Tibial nerve (tissue), 4 donors: Measurements from ENCODE around the gene TFF3. TPM values are rescaled to one million over a fixed set of nuclear protein-coding genes. Genes with fewer than 3 reads are reported as not detected.

Experiments
- DNase-seq, 2 donors: peaks; one replicate each; pipeline ENCODE4 v3.0.0-alpha.2; 2019; ENCODE audit warnings: low spot score in 2 of 2
- H3K27ac ChIP-seq, 4 donors: fragments of 200-600 bp; sonication (generic) in 3 of 4; one replicate each; pipeline ENCODE4 v1.5.1; 2017 to 2019; ENCODE audit warnings: mild to moderate bottlenecking in 1 of 4
- H3K27me3 ChIP-seq, 2 donors: fragments of 200-600 bp; sonication (generic) in 1 of 2; one replicate each; pipeline versions ENCODE4 v1.5.1 to v1.6.0; 2017 to 2019
- H3K36me3 ChIP-seq, 3 donors: fragments of 200-600 bp; sonication (generic); one replicate each; pipeline ENCODE4 v1.5.1; 2018 to 2019
- H3K4me1 ChIP-seq, 4 donors: fragments of 200-600 bp; sonication (generic) in 3 of 4; one replicate each; pipeline ENCODE4 v1.5.1; 2017 to 2019
- H3K4me3 ChIP-seq, 4 donors: fragments of 200-600 bp; sonication (generic) in 3 of 4; one replicate each; pipeline ENCODE4 v1.5.1; 2017 to 2019; ENCODE audit warnings: mild to moderate bottlenecking in 1 of 4, moderate library complexity in 1 of 4
- H3K9me3 ChIP-seq, 4 donors: fragments of 200-600 bp; sonication (generic) in 3 of 4; one replicate each; pipeline ENCODE4 v1.5.1; 2017 to 2019
- EP300 ChIP-seq, 2 donors: sonication (generic); formaldehyde crosslinking; IDR thresholded peaks; one replicate each; pipeline ENCODE4 v1.6.1; 2017; ENCODE audit warnings: antibody characterized with exemption in 2 of 2, mild to moderate bottlenecking in 1 of 2
- POLR2A ChIP-seq, 2 donors: fragments of 450-650 bp; IDR thresholded peaks; one replicate each; pipeline ENCODE4 v1.6.1; 2017; ENCODE audit warnings: antibody characterized with exemption in 2 of 2, mild to moderate bottlenecking in 2 of 2, moderate library complexity in 2 of 2
- WGBS, 2 donors: methylation state at CpG; one replicate each; pipeline ENCODE4 v1.1.5; 2018; 5-methylcytosine and 5-hydroxymethylcytosine counted together
- total RNA-seq, 4 donors: library from RNA; depleted of rRNA; stranded (reverse); fragments of >200 nt; gene quantifications; one replicate each; pipeline ENCODE4 v1.1.0, GENCODE V29; 2016
- TF ChIP-seq, protein P1 (sequence below), 5 experiments: fragments of 200-600 bp in 3 of 5; fragments of 450-650 bp in 2 of 5; sonication (generic) in 3 of 5; IDR thresholded peaks; one replicate each; pipeline ENCODE4 v1.5.1; 2016 to 2019; ENCODE audit warnings: antibody characterized with exemption in 5 of 5, mild to moderate bottlenecking in 3 of 5, moderate library complexity in 2 of 5

TFF3 gene
- total RNA-seq, 4 donors from 2014 or later: 4.2 to 21.1 (median 13.4) TPM

DNA sequence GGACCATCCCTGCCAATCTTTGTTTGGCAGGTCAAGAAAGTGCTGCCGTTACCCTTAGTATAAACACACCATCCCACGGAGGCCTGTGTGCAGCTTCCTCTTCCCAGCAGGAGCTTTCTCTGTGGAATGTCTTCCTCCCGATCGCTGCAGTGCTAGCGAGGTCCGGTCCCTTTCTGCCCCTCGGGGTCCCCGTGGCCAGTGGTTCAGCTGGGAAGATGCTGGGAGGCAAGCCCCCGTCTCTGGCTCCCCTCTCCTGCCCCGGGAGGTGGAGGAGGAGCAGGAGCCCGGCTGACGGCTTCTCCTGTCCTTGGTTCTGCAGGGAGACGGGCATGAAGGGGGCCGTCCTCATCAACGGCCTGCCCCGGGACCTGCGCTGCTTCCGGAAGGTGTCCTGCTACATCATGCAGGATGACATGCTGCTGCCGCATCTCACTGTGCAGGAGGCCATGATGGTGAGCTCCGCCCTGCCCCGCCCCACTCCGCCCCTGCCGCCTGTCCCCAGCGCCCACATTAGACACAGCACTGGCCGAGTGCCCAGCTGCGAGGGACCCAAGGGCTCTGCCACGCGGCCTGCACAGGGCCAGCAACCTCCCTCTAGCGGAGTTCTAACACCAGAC, 42.1 kb downstream of the TFF3 start:
- H3K4me1 ChIP-seq: no peaks in the 10 kb centered on the region
- H3K4me3 ChIP-seq: no peak overlapping the region
- no peaks in the 10 kb centered on the region for H3K27me3 ChIP-seq
- peak overlapping the region in 1 of 4 donors; percentile 73 for H3K27ac ChIP-seq
- TF ChIP-seq EP300 (IDR thresholded peaks at IDR 0.05) (no peak), POLR2A (IDR thresholded peaks at IDR 0.05) (no peak)
- TF ChIP-seq, protein P1, sequence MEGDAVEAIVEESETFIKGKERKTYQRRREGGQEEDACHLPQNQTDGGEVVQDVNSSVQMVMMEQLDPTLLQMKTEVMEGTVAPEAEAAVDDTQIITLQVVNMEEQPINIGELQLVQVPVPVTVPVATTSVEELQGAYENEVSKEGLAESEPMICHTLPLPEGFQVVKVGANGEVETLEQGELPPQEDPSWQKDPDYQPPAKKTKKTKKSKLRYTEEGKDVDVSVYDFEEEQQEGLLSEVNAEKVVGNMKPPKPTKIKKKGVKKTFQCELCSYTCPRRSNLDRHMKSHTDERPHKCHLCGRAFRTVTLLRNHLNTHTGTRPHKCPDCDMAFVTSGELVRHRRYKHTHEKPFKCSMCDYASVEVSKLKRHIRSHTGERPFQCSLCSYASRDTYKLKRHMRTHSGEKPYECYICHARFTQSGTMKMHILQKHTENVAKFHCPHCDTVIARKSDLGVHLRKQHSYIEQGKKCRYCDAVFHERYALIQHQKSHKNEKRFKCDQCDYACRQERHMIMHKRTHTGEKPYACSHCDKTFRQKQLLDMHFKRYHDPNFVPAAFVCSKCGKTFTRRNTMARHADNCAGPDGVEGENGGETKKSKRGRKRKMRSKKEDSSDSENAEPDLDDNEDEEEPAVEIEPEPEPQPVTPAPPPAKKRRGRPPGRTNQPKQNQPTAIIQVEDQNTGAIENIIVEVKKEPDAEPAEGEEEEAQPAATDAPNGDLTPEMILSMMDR (IDR thresholded peaks at IDR 0.05): no peak
- H3K36me3 ChIP-seq: peaks cover 0 to 17% (median 0%) of the 10 kb centered on the region in 3 donors
- WGBS, 2 donors: 63 to 70% methylated on average over 14 to 29 of the region's 29 CpGs
- DNase-seq: no peak
- no peaks in the 10 kb centered on the region for H3K9me3 ChIP-seq

DNA sequence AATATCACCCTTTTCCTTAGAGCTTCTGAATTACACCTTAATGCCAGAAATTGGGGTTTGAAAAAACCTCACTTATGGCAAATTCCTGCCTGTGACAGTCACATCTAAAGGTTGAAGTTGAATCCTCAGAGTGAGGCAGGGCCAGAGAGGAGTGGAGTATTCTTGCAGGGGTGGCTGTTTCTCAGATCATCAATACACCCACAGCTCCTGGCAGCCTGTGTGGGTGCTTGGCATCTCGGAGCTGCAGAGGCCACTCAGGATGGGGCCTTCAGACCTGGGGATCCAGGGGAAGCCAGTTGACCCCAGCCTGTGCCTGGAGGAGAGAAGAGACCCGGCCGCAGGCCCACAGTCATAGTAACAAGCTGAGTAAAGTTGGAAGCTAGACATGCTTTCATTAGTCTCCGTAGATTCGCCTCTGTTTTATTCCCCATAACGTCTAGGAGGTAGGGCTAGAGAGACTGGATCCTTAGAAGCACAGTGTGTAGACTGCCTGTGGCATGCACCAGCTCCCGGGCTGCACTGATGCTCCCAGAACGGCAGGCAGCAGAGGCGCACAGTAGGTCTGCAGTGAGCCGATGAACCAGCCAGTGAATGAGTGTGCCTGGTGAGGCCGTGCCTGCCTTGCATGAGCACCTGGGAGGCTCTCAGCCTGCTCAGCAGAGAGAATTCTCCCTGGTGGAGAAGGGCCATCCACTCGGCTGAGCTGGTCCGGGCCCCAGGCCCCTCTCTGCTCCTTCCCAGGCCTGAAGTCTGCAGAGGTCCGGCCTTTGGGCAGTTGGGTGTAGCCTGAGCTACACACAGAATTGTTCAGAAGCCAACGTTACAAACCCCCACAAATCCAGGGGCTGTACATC, 42.9 kb downstream of the TFF3 start:
- Histone ChIP-seq H3K27me3 (no peaks in the 10 kb centered on the region), H3K9me3 (no peaks in the 10 kb centered on the region), H3K4me1 (no peaks in the 10 kb centered on the region), H3K36me3 (peaks cover 0 to 17% (median 0%) of the 10 kb centered on the region in 3 donors), H3K27ac (peak overlapping the region in 2 of 4 donors; percentile 50 to 73), H3K4me3 (no peak overlapping the region)
- DNase-seq: no peak
- WGBS, 2 donors: 81 to 82% methylated on average over 13 to 14 of the region's 15 CpGs
- TF ChIP-seq EP300 (IDR thresholded peaks at IDR 0.05) (no peak), POLR2A (IDR thresholded peaks at IDR 0.05) (no peak)
- TF ChIP-seq, protein P1 (IDR thresholded peaks at IDR 0.05): no peak

DNA sequence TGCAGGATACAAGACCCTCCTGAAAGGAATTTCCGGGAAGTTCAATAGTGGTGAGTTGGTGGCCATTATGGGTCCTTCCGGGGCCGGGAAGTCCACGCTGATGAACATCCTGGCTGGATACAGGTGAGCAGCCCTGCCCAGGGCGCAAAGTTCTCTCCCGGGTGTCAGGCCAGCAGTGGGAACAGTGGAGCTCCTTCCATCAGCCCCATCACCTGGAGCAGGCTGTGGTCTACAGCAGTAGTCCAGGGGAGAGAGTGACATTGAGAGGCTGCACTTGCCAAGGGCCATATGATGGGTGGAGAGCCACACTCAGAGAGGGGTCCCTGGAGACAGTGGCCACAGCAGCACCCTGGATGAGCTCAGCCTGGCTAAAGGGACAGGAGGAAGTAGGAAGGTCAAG, 44.1 kb downstream of the TFF3 start:
- WGBS, 2 donors: 87 to 92% methylated on average over 6 of the region's 6 CpGs
- no peaks in the 10 kb centered on the region for H3K9me3 ChIP-seq
- DNase-seq: no peak
- no peaks in the 10 kb centered on the region for H3K27me3 ChIP-seq
- no peak for TF ChIP-seq POLR2A (IDR thresholded peaks at IDR 0.05)
- TF ChIP-seq EP300 (IDR thresholded peaks at IDR 0.05): no peak
- TF ChIP-seq, protein P1 (IDR thresholded peaks at IDR 0.05): no peak
- no peaks in the 10 kb centered on the region for H3K4me1 ChIP-seq
- H3K27ac ChIP-seq: peak overlapping the region in 1 of 4 donors; percentile 73
- H3K4me3 ChIP-seq: no peak overlapping the region
- H3K36me3 ChIP-seq: peaks cover 0 to 14% (median 0%) of the 10 kb centered on the region in 3 donors

DNA sequence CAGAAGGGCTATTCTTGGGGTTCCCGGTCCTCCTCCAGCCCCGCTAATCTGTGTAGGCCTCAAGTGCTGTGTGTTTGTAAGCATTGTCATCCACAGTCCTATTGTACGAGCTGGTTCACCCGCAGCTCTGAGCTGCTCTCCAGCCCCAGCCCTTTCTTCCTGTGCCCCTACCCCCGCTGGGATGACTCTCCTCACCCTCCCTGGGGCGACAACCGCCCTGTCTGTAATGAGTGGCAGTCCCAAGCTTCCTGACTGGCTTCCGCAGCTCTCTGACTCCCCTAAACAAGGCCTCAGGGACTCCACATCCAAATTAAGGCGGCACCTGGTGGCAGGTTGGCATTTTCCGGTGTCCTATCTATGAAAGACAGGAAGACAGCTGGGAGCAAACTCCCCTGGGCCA, 45.8 kb downstream of the TFF3 start:
- no peak overlapping the region for H3K27ac ChIP-seq
- 83 to 86% methylated on average over 10 of the region's 10 CpGs for WGBS, 2 donors
- no peak overlapping the region for H3K4me3 ChIP-seq
- H3K9me3 ChIP-seq: no peaks in the 10 kb centered on the region
- H3K27me3 ChIP-seq: no peaks in the 10 kb centered on the region
- H3K4me1 ChIP-seq: no peaks in the 10 kb centered on the region
- no peak for DNase-seq
- TF ChIP-seq POLR2A (IDR thresholded peaks at IDR 0.05) (no peak), EP300 (IDR thresholded peaks at IDR 0.05) (no peak)
- TF ChIP-seq, protein P1 (IDR thresholded peaks at IDR 0.05): no peak
- H3K36me3 ChIP-seq: peaks cover 0 to 12% (median 0%) of the 10 kb centered on the region in 3 donors
